Keratinocyte (primary cell): ENCODE results near the gene SPOCK3. TPM values are rescaled to one million over a fixed set of nuclear protein-coding genes. Genes with fewer than 3 reads are reported as not detected.

Experiments
- DNase-seq: peaks from one replicate; pipeline ENCODE4 v3.0.0-alpha.2; 2011; ENCODE audit warnings: low read depth, missing footprints, low spot score
- FAIRE-seq: peaks from 2 replicates; lab custom pipeline; 2011; peaks lifted over from hg19 to GRCh38; lab: Jason Lieb, UNC
- H2AFZ ChIP-seq: 2 replicates; pipeline ENCODE4 v1.6.0; 2012; ENCODE audit warnings: low read length, control low read depth, inconsistent platforms; ENCODE audit not compliant: control insufficient read depth
- H3K27ac ChIP-seq: 2 replicates; pipeline ENCODE4 v1.5.1; 2011; ENCODE audit warnings: low read length; ENCODE audit not compliant: control insufficient read depth, insufficient read depth
- H3K27me3 ChIP-seq: 3 replicates; pipeline ENCODE4 v1.6.0; 2011; ENCODE audit warnings: low read length; ENCODE audit not compliant: control insufficient read depth, insufficient read depth; ENCODE audit errors: extremely low read depth
- H3K36me3 ChIP-seq, 2 experiments: 2 replicates in 1 of 2; 3 replicates in 1 of 2; pipeline ENCODE4 v1.5.1; 2011; ENCODE audit warnings: low read length in 2 of 2, mild to moderate bottlenecking in 1 of 2; ENCODE audit not compliant: control insufficient read depth in 2 of 2, insufficient read depth in 2 of 2; ENCODE audit errors: extremely low read depth in 1 of 2
- H3K4me1 ChIP-seq: 3 replicates; pipeline ENCODE4 v1.5.1; 2011; ENCODE audit warnings: low read length; ENCODE audit not compliant: control insufficient read depth, insufficient read depth; ENCODE audit errors: extremely low read depth
- H3K4me2 ChIP-seq: 3 replicates; pipeline ENCODE4 v1.6.0; 2011; ENCODE audit warnings: low read depth, low read length; ENCODE audit not compliant: control insufficient read depth, insufficient read depth; ENCODE audit errors: extremely low read depth
- H3K4me3 ChIP-seq, 3 experiments: fragments of 200-600 bp in 1 of 3; sonication (generic) in 1 of 3; 2 replicates in 2 of 3; 3 replicates in 1 of 3; pipeline ENCODE4 v1.5.1; 2011 to 2016; ENCODE audit warnings: low read length in 3 of 3, mild to moderate bottlenecking in 3 of 3, control low read depth in 2 of 3, inconsistent platforms in 1 of 3, low read depth in 1 of 3, mixed read lengths in 1 of 3, mixed run types in 1 of 3, moderate library complexity in 1 of 3; ENCODE audit not compliant: control insufficient read depth in 2 of 3, insufficient read depth in 2 of 3; ENCODE audit errors: extremely low read depth in 1 of 3
- H3K79me2 ChIP-seq: 2 replicates; pipeline ENCODE4 v1.6.0; 2012; ENCODE audit warnings: low read length; ENCODE audit not compliant: control insufficient read depth, insufficient read depth
- H3K9ac ChIP-seq: 3 replicates; pipeline ENCODE4 v1.6.0; 2011; ENCODE audit warnings: low read length; ENCODE audit not compliant: control insufficient read depth, insufficient read depth; ENCODE audit errors: extremely low read depth
- H3K9me1 ChIP-seq: 3 replicates; pipeline ENCODE4 v1.6.0; 2011; ENCODE audit warnings: low read length; ENCODE audit not compliant: control insufficient read depth, insufficient read depth; ENCODE audit errors: extremely low read depth
- H3K9me3 ChIP-seq: 2 replicates; pipeline ENCODE4 v1.5.1; 2012; ENCODE audit warnings: low read depth, low read length; ENCODE audit not compliant: control insufficient read depth
- H4K20me1 ChIP-seq: 3 replicates; pipeline ENCODE4 v1.6.0; 2011; ENCODE audit warnings: low read length; ENCODE audit not compliant: control insufficient read depth, insufficient read depth; ENCODE audit errors: extremely low read depth
- CTCF ChIP-seq, 3 experiments: IDR thresholded peaks in 1 of 3; conservative IDR thresholded peaks in 1 of 3; optimal IDR thresholded peaks in 1 of 3; 2 replicates in 2 of 3; 3 replicates in 1 of 3; pipeline versions ENCODE3 to v1.5.1; 2011; ENCODE audit warnings: low read length in 3 of 3, mild to moderate bottlenecking in 3 of 3, moderate library complexity in 2 of 3, control low read depth in 1 of 3, inconsistent platforms in 1 of 3; ENCODE audit not compliant: insufficient read depth in 2 of 3; ENCODE audit errors: extremely low read depth in 1 of 3
- EZH2 ChIP-seq: IDR thresholded peaks from one replicate; pipeline ENCODE4 v1.6.1; 2012; ENCODE audit warnings: inconsistent platforms, mild to moderate bottlenecking, low read length, moderate library complexity
- dilution Hi-C: fragments of 300-500 bp; cut with MboI; formaldehyde crosslinking; loops from one replicate; pipeline ENCODE4 v1.7.0; 2020; ENCODE audit warnings: low sequenced_read_pairs; ENCODE audit not compliant: extremely low pct_ligation_motif_present
- polyA plus RNA-seq, 5 experiments: library from polyadenylated mRNA; depleted of rRNA in 3 of 5; stranded (reverse) in 3 of 5; stranded (forward) in 1 of 5; unstranded in 1 of 5; fragments of >200 nt; gene quantifications; 1 replicate in 1 of 5; 2 replicates in 3 of 5; 3 replicates in 1 of 5; pipeline versions ENCODE4 v1.2.1 to v1.2.3, GENCODE V29; 2011 to 2012; ENCODE audit warnings: missing spikeins in 2 of 5, low read depth in 1 of 5, low replicate concordance in 1 of 5

Gene SPOCK3
- polyA plus RNA-seq, 1 donor (not counting 4 experiments of a cell fraction or from before 2014, with no cell fraction given) = not detected

GRCh38 chr4:166987026-166987425 lies 247.3 kb downstream of the SPOCK3 start:
- no peak overlapping the region for H3K4me3 ChIP-seq
- dilution Hi-C loops = no loop called here
- H3K4me1 ChIP-seq = no peaks in the 10 kb centered on the region
- H2AFZ ChIP-seq = no peak overlapping the region
- no peak for TF ChIP-seq CTCF (optimal IDR thresholded peaks at IDR 0.05 in 1 of 3, IDR thresholded peaks at IDR 0.05 in 1 of 3, conservative IDR thresholded peaks at IDR 0.05 in 1 of 3; ENCODE audit: extremely low read depth in 1 of 3, insufficient read depth in 2 of 3, low read length in 3 of 3)
- no peak for TF ChIP-seq EZH2
- no peak for DNase-seq
- H3K9ac ChIP-seq = no peak overlapping the region
- no peak overlapping the region for H3K4me2 ChIP-seq
- H3K79me2 ChIP-seq = no peaks in the 10 kb centered on the region
- H3K36me3 ChIP-seq = no peaks in the 10 kb centered on the region
- H3K9me1 ChIP-seq = no peaks in the 10 kb centered on the region
- H3K27ac ChIP-seq = no peak overlapping the region
- no peaks in the 10 kb centered on the region for H3K27me3 ChIP-seq
- no peak for FAIRE-seq
- no peaks in the 10 kb centered on the region for H4K20me1 ChIP-seq
- H3K9me3 ChIP-seq = no peaks in the 10 kb centered on the region

- Histone ChIP-seq H3K36me3 (no peaks in the 10 kb centered on the region), H3K79me2 (no peaks in the 10 kb centered on the region), H3K9ac (no peak overlapping the region), H3K4me3 (no peak overlapping the region), H3K9me3 (no peaks in the 10 kb centered on the region), H3K9me1 (no peaks in the 10 kb centered on the region), H3K27me3 (no peaks in the 10 kb centered on the region), H4K20me1 (no peaks in the 10 kb centered on the region), H2AFZ (no peak overlapping the region), H3K4me1 (no peaks in the 10 kb centered on the region), H3K27ac (no peak overlapping the region), H3K4me2 (no peak overlapping the region)
- TF ChIP-seq EZH2 (no peak), CTCF (optimal IDR thresholded peaks at IDR 0.05 in 1 of 3, IDR thresholded peaks at IDR 0.05 in 1 of 3, conservative IDR thresholded peaks at IDR 0.05 in 1 of 3; ENCODE audit: extremely low read depth in 1 of 3, insufficient read depth in 2 of 3, low read length in 3 of 3) (no peak)
- dilution Hi-C loops = no loop called here
- DNase-seq (no peak), FAIRE-seq (no peak)
Observed at GRCh38 chr4:166981847-166982246, 252.4 kb downstream of the SPOCK3 start.
